WTC11 (cell line): ENCODE data around the gene FOXO1. TPM values are rescaled to one million over a fixed set of nuclear protein-coding genes. Genes with fewer than 3 reads are reported as not detected.

ENCODE experiments used
- ATAC-seq: fragments of 200-7000 bp; cut with Tn5 transposase; 2 replicates; pipeline ENCODE4 v1.10.0; 2021; ENCODE audit warnings: mild to moderate bottlenecking, moderate library complexity
- CTCF ChIA-PET: fragments of 300-600 bp; sonication (Branson Sonifier 250); formaldehyde crosslinking; loops from one replicate; lab custom pipeline; 2021; ENCODE audit warnings: antibody characterized with exemption; lab: Charles Lee
- POLR2A ChIA-PET: fragments of 350-600 bp; sonication (Branson Sonifier 250); formaldehyde crosslinking; loops from one replicate; lab custom pipeline; 2021; ENCODE audit warnings: antibody characterized with exemption; lab: Charles Lee
- DNase-seq: peaks from one replicate; pipeline ENCODE4 v3.0.0; 2021; ENCODE audit warnings: low spot score
- H3K27ac Mint-ChIP-seq: 2 replicates; pipeline ENCODE4 v1.8.0; 2021; ENCODE audit warnings: mixed read lengths
- H3K27me3 Mint-ChIP-seq: 2 replicates; pipeline ENCODE4 v1.8.0; 2021; ENCODE audit warnings: low read depth, mild to moderate bottlenecking, moderate library complexity, mixed read lengths
- H3K36me3 Mint-ChIP-seq: 2 replicates; pipeline ENCODE4 v1.8.0; 2021; ENCODE audit warnings: mixed read lengths
- H3K4me1 Mint-ChIP-seq: 2 replicates; pipeline ENCODE4 v1.8.0; 2022; ENCODE audit warnings: mixed read lengths
- H3K4me3 Mint-ChIP-seq: 2 replicates; pipeline ENCODE4 v1.8.0; 2021; ENCODE audit warnings: mild to moderate bottlenecking, moderate library complexity, mixed read lengths
- H3K9me3 Mint-ChIP-seq: 2 replicates; pipeline ENCODE4 v1.8.0; 2021; ENCODE audit warnings: mixed read lengths
- ATF2 ChIP-seq: sonication (generic); formaldehyde crosslinking; IDR thresholded peaks from 2 replicates; pipeline ENCODE4 v1.8.1; 2022; ENCODE audit warnings: low read depth, missing genetic modification reagents, borderline replicate concordance
- CBFB ChIP-seq: sonication (generic); formaldehyde crosslinking; IDR thresholded peaks from 2 replicates; pipeline ENCODE4 v1.8.1; 2022; ENCODE audit warnings: mild to moderate bottlenecking, low read depth, missing genetic modification reagents
- E2F5 ChIP-seq: sonication (generic); formaldehyde crosslinking; IDR thresholded peaks from 2 replicates; pipeline ENCODE4 v1.8.1; 2022; ENCODE audit warnings: mild to moderate bottlenecking, moderate library complexity, missing genetic modification reagents
- EMX1 ChIP-seq: fragments of 250-450 bp; sonication (Bioruptor Pico); IDR thresholded peaks from 2 replicates; pipeline ENCODE4 v1.8.0; 2021; ENCODE audit warnings: mild to moderate bottlenecking
- FOXK1 ChIP-seq: sonication (generic); formaldehyde crosslinking; IDR thresholded peaks from 2 replicates; pipeline ENCODE4 v1.8.0; 2022; ENCODE audit warnings: mild to moderate bottlenecking, moderate library complexity, missing genetic modification reagents
- FOXP4 ChIP-seq: sonication (generic); formaldehyde crosslinking; IDR thresholded peaks from 2 replicates; pipeline ENCODE4 v1.8.0; 2022; ENCODE audit warnings: mild to moderate bottlenecking, missing genetic modification reagents
- HMGA2 ChIP-seq: fragments of 250-450 bp; sonication (Bioruptor Pico); IDR thresholded peaks from 2 replicates; pipeline ENCODE4 v1.4.0; 2021; ENCODE audit warnings: mild to moderate bottlenecking, moderate library complexity
- HMGXB4 ChIP-seq: sonication (generic); formaldehyde crosslinking; IDR thresholded peaks from 2 replicates; pipeline ENCODE4 v1.8.1; 2023; ENCODE audit warnings: mild to moderate bottlenecking, moderate library complexity, missing genetic modification reagents
- MLX ChIP-seq: sonication (generic); formaldehyde crosslinking; IDR thresholded peaks from 2 replicates; pipeline ENCODE4 v1.8.1; 2023; ENCODE audit warnings: mild to moderate bottlenecking, missing genetic modification reagents, moderate library complexity
- NR1H2 ChIP-seq: sonication (generic); formaldehyde crosslinking; IDR thresholded peaks from 2 replicates; pipeline ENCODE4 v1.9.0; 2021; ENCODE audit warnings: mild to moderate bottlenecking, moderate library complexity, missing genetic modification reagents
- PRDM15 ChIP-seq: sonication (generic); formaldehyde crosslinking; IDR thresholded peaks from 2 replicates; pipeline ENCODE4 v1.8.0; 2022; ENCODE audit warnings: missing genetic modification reagents
- RORB ChIP-seq: fragments of 250-450 bp; sonication (Bioruptor Pico); IDR thresholded peaks from 2 replicates; pipeline ENCODE4 v1.9.0; 2021; ENCODE audit warnings: mild to moderate bottlenecking
- SMAD3 ChIP-seq: sonication (generic); formaldehyde crosslinking; IDR thresholded peaks from 2 replicates; pipeline ENCODE4 v1.8.0; 2022; ENCODE audit warnings: missing genetic modification reagents, mild to moderate bottlenecking, borderline replicate concordance
- TEAD1 ChIP-seq: sonication (generic); formaldehyde crosslinking; IDR thresholded peaks from 2 replicates; pipeline ENCODE4 v1.8.0; 2022; ENCODE audit warnings: mild to moderate bottlenecking, missing genetic modification reagents
- TP53 ChIP-seq: sonication (generic); formaldehyde crosslinking; IDR thresholded peaks from 2 replicates; pipeline ENCODE4 v1.8.1; 2023; ENCODE audit warnings: mild to moderate bottlenecking, missing genetic modification reagents
- ZMAT4 ChIP-seq: fragments of 250-450 bp; sonication (Bioruptor Pico); IDR thresholded peaks from 2 replicates; pipeline ENCODE4 v1.9.0; 2021; ENCODE audit warnings: mild to moderate bottlenecking
- ZNF138 ChIP-seq: sonication (generic); formaldehyde crosslinking; conservative IDR thresholded peaks from 2 replicates; pipeline ENCODE4 v1.8.1; 2022; ENCODE audit warnings: mild to moderate bottlenecking, moderate library complexity, missing genetic modification reagents
- ZNF219 ChIP-seq: sonication (generic); formaldehyde crosslinking; IDR thresholded peaks from 2 replicates; pipeline ENCODE4 v1.8.0; 2023; ENCODE audit warnings: missing genetic modification reagents, mild to moderate bottlenecking, borderline replicate concordance
- ZNF317 ChIP-seq: sonication (generic); formaldehyde crosslinking; IDR thresholded peaks from 2 replicates; pipeline ENCODE4 v1.8.1; 2023; ENCODE audit warnings: low read depth, mild to moderate bottlenecking, moderate library complexity, missing genetic modification reagents, borderline replicate concordance
- ZNF416 ChIP-seq: fragments of 250-450 bp; sonication (Bioruptor Pico); IDR thresholded peaks from 2 replicates; pipeline ENCODE4 v1.9.0; 2021; ENCODE audit warnings: mild to moderate bottlenecking, inconsistent platforms
- ZSCAN18 ChIP-seq: fragments of 250-450 bp; sonication (Bioruptor Pico); IDR thresholded peaks from 2 replicates; pipeline ENCODE4 v2.1.2; 2022; ENCODE audit warnings: mild to moderate bottlenecking, moderate library complexity
- total RNA-seq: library from RNA; stranded (reverse); gene quantifications from 3 replicates; pipeline ENCODE4 v1.2.3, GENCODE V29; 2021

FOXO1 gene
- total RNA-seq, 1 experiment from 2014 or later = 37.9 TPM

GRCh38 chr13:40619479-40619814 is 47.0 kb downstream of the FOXO1 start (continued):
- no peak for TF ChIP-seq FOXP4 (CRISPR knock-in tag)
- TF ChIP-seq MLX (CRISPR knock-in tag) = no peak
- TF ChIP-seq SMAD3 (CRISPR knock-in tag) = no peak
- no peak for TF ChIP-seq TEAD1
- no peak for TF ChIP-seq TP53
- TF ChIP-seq CBFB (CRISPR knock-in tag) = no peak

- peaks cover 81% of the 10 kb centered on the region for H3K4me1 Mint-ChIP-seq
- TF ChIP-seq ZNF219 (CRISPR knock-in tag) (no peak), ATF2 (CRISPR knock-in tag) (no peak), HMGA2 (CRISPR knock-in tag) (no peak), E2F5 (CRISPR knock-in tag) (no peak), FOXK1 (CRISPR knock-in tag) (no peak), ZMAT4 (no peak), NR1H2 (no peak), ZNF317 (CRISPR knock-in tag) (no peak), RORB (CRISPR knock-in tag) (no peak), ZNF138 (CRISPR knock-in tag) (no peak), PRDM15 (CRISPR knock-in tag) (no peak), EMX1 (CRISPR knock-in tag) (no peak), ZNF416 (CRISPR knock-in tag) (no peak), ZSCAN18 (CRISPR knock-in tag) (no peak), FOXP4 (CRISPR knock-in tag) (no peak), HMGXB4 (no peak)
Measured at GRCh38 chr13:40618581-40619478, 47.6 kb downstream of the FOXO1 start.

More at GRCh38 chr13:40618581-40619478, 47.6 kb downstream of the FOXO1 start:
- H3K27me3 Mint-ChIP-seq = no peaks in the 10 kb centered on the region
- ATAC-seq (no peak), DNase-seq (no peak)
- CTCF ChIA-PET = no interaction called here
- no peaks in the 10 kb centered on the region for H3K36me3 Mint-ChIP-seq
- peak overlapping the region; percentile 68 for H3K27ac Mint-ChIP-seq
- POLR2A ChIA-PET = no interaction called here
- no peaks in the 10 kb centered on the region for H3K9me3 Mint-ChIP-seq
- H3K4me3 Mint-ChIP-seq = no peak overlapping the region
